Mucosa of rectum (tissue), 2 donors: ENCODE results near the gene PRMT7.

Experiments used
- H3K27ac ChIP-seq, 2 donors: one replicate each; pipeline ENCODE4 v1.7.0; 2013; ENCODE audit warnings: inconsistent platforms in 2 of 2, low read depth in 2 of 2, low read length in 2 of 2
- H3K27me3 ChIP-seq, 2 donors: one replicate each; pipeline ENCODE4 v1.7.0; 2013; ENCODE audit warnings: low read length in 2 of 2; ENCODE audit not compliant: control insufficient read depth in 2 of 2, insufficient read depth in 2 of 2
- H3K36me3 ChIP-seq, 2 donors: one replicate each; pipeline ENCODE4 v1.7.0; 2013; ENCODE audit warnings: low read length in 2 of 2; ENCODE audit not compliant: control insufficient read depth in 2 of 2, insufficient read depth in 2 of 2
- H3K4me1 ChIP-seq, 2 donors: one replicate each; pipeline ENCODE4 v1.7.0; 2013; ENCODE audit warnings: low read length in 2 of 2, mild to moderate bottlenecking in 1 of 2; ENCODE audit not compliant: control insufficient read depth in 2 of 2, insufficient read depth in 2 of 2
- H3K4me3 ChIP-seq, 2 donors: one replicate each; pipeline ENCODE4 v1.7.0; 2013; ENCODE audit warnings: low read length in 2 of 2
- H3K9ac ChIP-seq, 2 donors: one replicate each; pipeline ENCODE4 v1.7.0; 2013; ENCODE audit warnings: low read length in 2 of 2, low read depth in 1 of 2, mild to moderate bottlenecking in 1 of 2
- H3K9me3 ChIP-seq, 2 donors: one replicate each; pipeline ENCODE4 v1.7.0; 2013; ENCODE audit warnings: low read length in 2 of 2; ENCODE audit not compliant: control insufficient read depth in 2 of 2
- donor health status: healthy.
- donor health status: Normal muscosa, but diverticular disease.

PRMT7 gene

GRCh38 chr16:68400083-68400923, 89.5 kb downstream of the PRMT7 start:
- Histone ChIP-seq H3K9ac (no peak overlapping the region), H3K4me1 (peaks cover 5 to 11% of the 10 kb centered on the region in 2 donors), H3K27ac (no peak overlapping the region), H3K4me3 (no peak overlapping the region), H3K9me3 (no peaks in the 10 kb centered on the region), H3K27me3 (no peaks in the 10 kb centered on the region), H3K36me3 (no peaks in the 10 kb centered on the region)

DNA sequence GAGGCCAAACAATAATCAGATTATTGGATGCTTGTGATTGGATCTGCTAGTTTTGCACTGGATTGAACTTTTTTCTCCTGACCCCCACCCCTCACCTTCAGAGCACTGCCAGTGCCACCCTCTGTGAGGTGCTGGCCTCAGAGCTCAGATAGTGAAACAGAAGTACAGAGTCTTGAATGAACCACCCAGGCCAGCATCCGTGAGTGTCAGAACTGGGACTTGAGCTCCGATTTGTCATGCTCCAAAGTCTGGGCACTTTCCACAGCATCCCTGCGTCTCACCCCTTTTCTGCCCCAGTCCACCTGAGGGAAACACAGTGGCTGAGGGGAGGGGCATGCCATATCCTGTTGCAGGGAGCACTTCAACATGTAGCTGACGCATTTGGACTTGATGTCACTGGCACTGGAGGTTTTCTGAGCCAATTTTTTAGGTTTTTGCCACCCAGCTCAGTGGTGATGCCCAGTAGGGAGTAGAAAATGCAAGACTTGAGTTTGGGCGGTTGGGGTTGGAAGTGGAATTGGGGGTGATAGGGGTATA, 90.2 kb downstream of the PRMT7 start:
- Histone ChIP-seq H3K4me1 (peaks cover 5 to 10% of the 10 kb centered on the region in 2 donors), H3K9me3 (no peaks in the 10 kb centered on the region), H3K9ac (no peak overlapping the region), H3K27ac (no peak overlapping the region), H3K27me3 (no peaks in the 10 kb centered on the region), H3K36me3 (no peaks in the 10 kb centered on the region), H3K4me3 (no peak overlapping the region)

DNA sequence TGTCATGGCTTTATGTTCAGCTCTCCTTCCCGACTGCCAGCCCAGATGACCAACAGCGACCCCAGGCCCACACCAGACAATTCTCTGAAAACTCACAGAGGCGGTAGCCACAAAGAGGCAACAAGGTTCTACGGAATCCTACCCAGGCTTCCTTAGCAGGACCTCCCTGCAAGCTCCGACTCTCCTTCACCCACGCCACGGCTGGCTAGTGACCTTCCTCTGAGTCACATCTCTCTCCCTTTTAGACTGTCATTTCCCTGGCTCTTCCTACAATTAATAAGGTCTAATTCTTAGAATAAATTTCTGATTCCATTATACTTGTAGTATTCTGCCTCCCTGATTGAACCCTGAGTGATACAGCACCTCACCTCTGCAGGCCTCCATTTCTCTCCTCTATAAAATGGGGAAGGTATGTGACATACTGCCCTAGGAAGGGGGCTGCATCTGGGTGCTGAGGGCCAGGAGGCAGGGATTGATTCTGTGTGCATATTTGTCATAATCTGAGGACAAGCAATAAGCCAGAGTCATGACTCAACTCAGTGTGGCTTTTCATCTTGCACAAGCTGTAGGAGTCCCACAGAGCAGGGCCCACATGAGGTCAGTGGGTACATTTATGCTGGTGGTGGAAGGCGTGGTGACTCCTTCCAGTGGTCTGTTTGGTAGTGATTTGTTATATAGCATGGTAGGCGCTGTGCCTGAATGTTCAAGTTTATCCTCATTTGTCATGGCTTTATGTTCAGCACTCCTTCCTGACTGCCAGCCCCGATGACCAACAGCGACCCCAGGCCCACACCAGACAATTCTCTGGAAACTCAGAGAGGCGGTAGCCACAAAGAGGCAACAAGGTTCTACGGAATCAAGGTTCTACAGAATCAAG, 91.3 kb downstream of the PRMT7 start:
- no peaks in the 10 kb centered on the region for H3K36me3 ChIP-seq
- no peak overlapping the region for H3K9ac ChIP-seq
- H3K27ac ChIP-seq, result no peak overlapping the region
- no peaks in the 10 kb centered on the region for H3K9me3 ChIP-seq
- H3K4me3 ChIP-seq, result no peak overlapping the region
- peaks cover 0 to 4% of the 10 kb centered on the region in 2 donors for H3K4me1 ChIP-seq
- no peaks in the 10 kb centered on the region for H3K27me3 ChIP-seq

- no peak overlapping the region for H3K27ac ChIP-seq
- no peak overlapping the region for H3K4me3 ChIP-seq
- peaks cover 0 to 4% of the 10 kb centered on the region in 2 donors for H3K4me1 ChIP-seq
- no peaks in the 10 kb centered on the region for H3K9me3 ChIP-seq
- H3K27me3 ChIP-seq, result no peaks in the 10 kb centered on the region
- H3K36me3 ChIP-seq, result no peaks in the 10 kb centered on the region
- no peak overlapping the region for H3K9ac ChIP-seq
These were observed 91.9 kb downstream of the PRMT7 start for GRCh38 chr16:68402748-68403040.

DNA sequence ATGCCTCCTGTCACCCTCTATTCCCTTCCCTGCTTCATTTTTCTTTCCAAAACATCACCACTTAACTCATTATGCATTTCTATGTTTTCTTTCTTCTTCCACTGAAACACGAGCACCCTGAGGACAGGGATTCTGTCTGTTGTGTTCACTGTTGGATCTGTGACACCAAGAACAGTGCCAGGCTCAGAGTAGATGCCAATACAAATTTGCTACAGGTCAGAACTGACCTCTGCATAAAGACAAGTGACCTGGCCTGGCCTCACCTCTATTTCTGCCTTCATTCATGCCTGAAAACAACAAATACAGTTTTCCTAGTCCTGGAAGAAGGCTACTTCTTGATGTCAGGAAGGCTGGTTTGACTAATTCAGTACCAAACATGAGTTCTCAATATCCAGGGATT, 92.4 kb downstream of the PRMT7 start:
- H3K4me3 ChIP-seq, result no peak overlapping the region
- H3K4me1 ChIP-seq, result peaks cover 0 to 4% of the 10 kb centered on the region in 2 donors
- no peaks in the 10 kb centered on the region for H3K27me3 ChIP-seq
- no peaks in the 10 kb centered on the region for H3K9me3 ChIP-seq
- H3K36me3 ChIP-seq, result no peaks in the 10 kb centered on the region
- H3K27ac ChIP-seq, result no peak overlapping the region
- no peak overlapping the region for H3K9ac ChIP-seq

DNA sequence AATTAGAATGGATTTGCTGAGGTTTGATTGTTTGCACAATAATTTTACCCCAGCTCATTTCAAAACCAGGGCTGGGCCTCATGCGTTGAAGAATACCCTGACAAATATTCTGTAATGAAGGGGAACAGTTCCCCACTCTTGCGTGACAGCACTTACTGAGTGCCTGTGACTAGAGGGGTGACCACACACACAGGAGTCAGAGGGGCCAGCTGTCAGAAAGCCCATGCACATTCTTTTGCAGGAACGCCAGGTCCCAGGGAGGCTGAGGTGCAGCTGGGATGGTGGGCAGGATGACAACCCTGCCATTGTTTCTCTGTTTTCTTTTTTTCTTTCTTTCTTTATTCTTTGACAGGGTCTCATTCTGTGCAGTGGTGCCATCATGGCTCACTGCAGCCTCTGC, 92.9 kb downstream of the PRMT7 start:
- Histone ChIP-seq H3K9ac (no peak overlapping the region), H3K36me3 (no peaks in the 10 kb centered on the region), H3K9me3 (no peaks in the 10 kb centered on the region), H3K4me1 (peaks cover 0 to 4% of the 10 kb centered on the region in 2 donors), H3K4me3 (no peak overlapping the region), H3K27me3 (no peaks in the 10 kb centered on the region), H3K27ac (no peak overlapping the region)

DNA sequence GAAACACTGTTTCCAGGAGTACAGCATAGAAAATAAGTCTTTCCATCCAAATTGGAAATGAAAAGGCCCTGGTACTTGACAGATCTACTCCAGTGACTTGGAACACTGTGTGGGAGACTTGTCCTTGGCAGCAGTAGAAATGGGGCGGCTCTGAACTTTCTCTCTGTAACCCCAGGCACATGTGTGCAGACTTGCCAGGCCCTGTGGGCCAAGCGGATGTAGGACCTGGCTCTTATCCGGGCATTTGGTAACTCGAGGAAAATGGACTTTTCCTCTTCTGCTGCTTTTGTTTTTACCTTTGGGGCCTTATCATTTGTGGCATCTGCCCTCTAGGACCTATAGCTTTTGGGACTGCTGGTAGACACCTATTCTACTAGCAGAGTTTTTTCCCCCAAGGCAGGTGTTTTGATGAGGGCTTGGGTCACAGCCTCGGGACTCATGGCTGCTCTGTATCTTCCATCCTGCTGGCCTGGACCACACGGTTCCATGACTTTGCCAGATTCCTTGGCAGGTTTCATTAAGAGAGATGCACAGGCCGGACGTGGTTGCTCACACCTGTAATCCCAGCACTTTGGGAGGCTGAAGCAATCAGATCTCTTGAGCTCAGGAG, 94.0 kb downstream of the PRMT7 start:
- Histone ChIP-seq H3K9me3 (no peaks in the 10 kb centered on the region), H3K4me1 (peaks cover 0 to 4% of the 10 kb centered on the region in 2 donors), H3K27ac (no peak overlapping the region), H3K36me3 (no peaks in the 10 kb centered on the region), H3K9ac (no peak overlapping the region), H3K27me3 (no peaks in the 10 kb centered on the region), H3K4me3 (no peak overlapping the region)

- H3K4me1 ChIP-seq, result peaks cover 0 to 4% of the 10 kb centered on the region in 2 donors
- H3K36me3 ChIP-seq, result no peaks in the 10 kb centered on the region
- H3K27me3 ChIP-seq, result no peaks in the 10 kb centered on the region
- H3K27ac ChIP-seq, result no peak overlapping the region
- H3K9ac ChIP-seq, result no peak overlapping the region
- no peak overlapping the region for H3K4me3 ChIP-seq
- H3K9me3 ChIP-seq, result no peaks in the 10 kb centered on the region
These were observed 95.8 kb downstream of the PRMT7 start for GRCh38 chr16:68406458-68407152.
